Fibroblast of mammary gland (primary cell): ENCODE results near the gene CEACAM4.

ENCODE experiments used
- DNase-seq: peaks from one replicate; pipeline ENCODE4 v3.0.0-alpha.2; 2010; ENCODE audit warnings: low read depth
- H3K4me3 ChIP-seq: 2 replicates; pipeline ENCODE4 v1.5.1; 2011; ENCODE audit warnings: low read depth, mild to moderate bottlenecking, low read length, moderate library complexity; ENCODE audit not compliant: control insufficient read depth
- CTCF ChIP-seq: conservative IDR thresholded peaks from 2 replicates; pipeline ENCODE4 v1.5.1; 2011; ENCODE audit warnings: low read depth, low read length, inconsistent platforms; ENCODE audit not compliant: control insufficient read depth, insufficient read depth

CEACAM4 gene

GRCh38 chr19:41627966-41628675 lies 1.2 kb upstream of the CEACAM4 start:
- no peak overlapping the region for H3K4me3 ChIP-seq
- DNase-seq, result no peak
- TF ChIP-seq CTCF, result no peak

- DNase-seq, result no peak
- TF ChIP-seq CTCF, result no peak
- H3K4me3 ChIP-seq, result no peak overlapping the region
Measured at GRCh38 chr19:41626278-41626677, 596 bp downstream of the CEACAM4 start.

GRCh38 chr19:41624937-41625336 lies 1.9 kb downstream of the CEACAM4 start:
- no peak for TF ChIP-seq CTCF
- DNase-seq, result no peak
- no peak overlapping the region for H3K4me3 ChIP-seq

GRCh38 chr19:41624515-41624914 lies 2.4 kb downstream of the CEACAM4 start:
- DNase-seq, result no peak
- no peak for TF ChIP-seq CTCF
- H3K4me3 ChIP-seq, result no peak overlapping the region

GRCh38 chr19:41623360-41623759 lies 3.5 kb downstream of the CEACAM4 start:
- H3K4me3 ChIP-seq, result no peak overlapping the region
- TF ChIP-seq CTCF, result no peak
- DNase-seq, result no peak

GRCh38 chr19:41621654-41622053 lies 5.2 kb downstream of the CEACAM4 start:
- no peak for DNase-seq
- H3K4me3 ChIP-seq, result no peak overlapping the region
- TF ChIP-seq CTCF, result no peak

- no peak overlapping the region for H3K4me3 ChIP-seq
Measured at GRCh38 chr19:41621226-41621625, 5.6 kb downstream of the CEACAM4 start.

More at GRCh38 chr19:41621226-41621625, 5.6 kb downstream of the CEACAM4 start:
- no peak for TF ChIP-seq CTCF
- no peak for DNase-seq
